Measurements from ENCODE around the gene RNF4. TPM values are rescaled to one million over a fixed set of nuclear protein-coding genes. Genes with fewer than 3 reads are reported as not detected.
"Not testable (repeated sequence)": the region's sequence is repeated elsewhere in the genome, so short reads cannot be mapped to it uniquely, and the experiment has no call there.

Gene RNF4
- total and polyA plus RNA-seq, 3 donors from 2014 or later, result 61.3 to 69.8 (median 68.3) TPM

GRCh38 chr4:2462218-2462991, 6.5 kb upstream of the RNF4 start:
- Histone ChIP-seq H3K4me1 (peaks cover 9% of the 10 kb centered on the region), H3K9me3 (no peaks in the 10 kb centered on the region), H3K27me3 (no peaks in the 10 kb centered on the region), H3K36me3 (ENCODE audit: low read depth, missing control alignments) (no peaks in the 10 kb centered on the region), H3K27ac (peak overlapping the region; percentile 12 to 66), H3K4me3 (peak overlapping the region; percentile 41 to 50)
- TF ChIP-seq POLR2A (IDR thresholded peaks at IDR 0.05) (no peak), CTCF (IDR thresholded peaks at IDR 0.05) (peak in 2 of 3 experiments; percentile 33 to 47)
- intact Hi-C loops (cut with DNase I; ENCODE audit: low total_unique reads), result no loop called here
- 6 to 25% methylated on average over 14 to 64 of the region's 99 CpGs for WGBS, 2 donors
- DNase-seq, result peak; percentile 69

GRCh38 chr4:2462992-2463762, 5.7 kb upstream of the RNF4 start:
- WGBS, 2 donors, result 25 to 27% methylated on average over 29 to 32 of the region's 35 CpGs

GRCh38 chr4:2465032-2465431, 3.9 kb upstream of the RNF4 start:
- Histone ChIP-seq H3K36me3 (ENCODE audit: low read depth, missing control alignments) (no peaks in the 10 kb centered on the region), H3K4me1 (peaks cover 17% of the 10 kb centered on the region), H3K9me3 (no peaks in the 10 kb centered on the region), H3K27me3 (no peaks in the 10 kb centered on the region), H3K27ac (no peak overlapping the region), H3K4me3 (no peak overlapping the region)
- 85 to 86% methylated on average over 5 to 6 of the region's 6 CpGs for WGBS, 2 donors
- intact Hi-C loops (cut with DNase I; ENCODE audit: low total_unique reads), result no loop called here
- no peak for DNase-seq
- TF ChIP-seq CTCF (IDR thresholded peaks at IDR 0.05) (no peak), POLR2A (IDR thresholded peaks at IDR 0.05) (no peak)

More at GRCh38 chr4:2462992-2463762, 5.7 kb upstream of the RNF4 start:
- peak overlapping the region; percentile 41 to 50 for H3K4me3 ChIP-seq
- H3K4me1 ChIP-seq, result peaks cover 15% of the 10 kb centered on the region
- no peak for TF ChIP-seq POLR2A (IDR thresholded peaks at IDR 0.05)
- no peak for TF ChIP-seq CTCF (IDR thresholded peaks at IDR 0.05)
- H3K36me3 ChIP-seq (ENCODE audit: low read depth, missing control alignments), result no peaks in the 10 kb centered on the region
- peak overlapping the region; percentile 12 to 66 for H3K27ac ChIP-seq
- DNase-seq, result no peak
- intact Hi-C loops (cut with DNase I; ENCODE audit: low total_unique reads), result no loop called here
- no peaks in the 10 kb centered on the region for H3K27me3 ChIP-seq
- H3K9me3 ChIP-seq, result no peaks in the 10 kb centered on the region

DNA sequence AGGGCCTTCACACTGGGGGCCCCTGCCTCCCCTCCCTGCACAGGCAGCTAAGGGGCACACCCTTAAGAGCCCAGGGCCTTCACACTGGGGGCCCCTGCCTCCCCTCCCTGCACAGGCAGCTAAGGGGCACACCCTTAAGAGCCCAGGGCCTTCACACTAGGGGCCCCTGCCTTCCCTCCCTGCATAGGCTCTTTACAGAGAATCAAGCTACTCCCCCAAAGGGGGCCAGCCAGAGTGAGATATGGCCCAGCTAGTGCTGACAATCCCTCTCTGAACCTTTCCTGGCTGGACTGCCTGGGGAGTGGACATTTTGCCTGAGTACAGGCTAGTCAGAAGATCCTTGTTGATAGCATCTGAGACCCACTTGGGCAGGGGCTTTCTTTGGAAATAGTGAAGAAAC, 3.4 kb upstream of the RNF4 start:
- intact Hi-C loops (cut with DNase I; ENCODE audit: low total_unique reads); H3K4me3 ChIP-seq; H3K9me3 ChIP-seq; H3K36me3 ChIP-seq (ENCODE audit: low read depth, missing control alignments); DNase-seq; H3K27me3 ChIP-seq; H3K27ac ChIP-seq: not testable (repeated sequence)
- peaks cover 21% of the 10 kb centered on the region for H3K4me1 ChIP-seq

GRCh38 chr4:2469192-2469984, 482 bp downstream of the RNF4 start:
- WGBS, 2 donors, result 0% methylated on average over 32 to 57 of the region's 78 CpGs
- intact Hi-C loops (cut with DNase I; ENCODE audit: low total_unique reads), result no loop called here
- peak; percentile 67 for DNase-seq

More at GRCh38 chr4:2469192-2469984, 482 bp downstream of the RNF4 start:
- Histone ChIP-seq H3K9me3 (no peaks in the 10 kb centered on the region), H3K27ac (peak overlapping the region; percentile 88 to 90), H3K27me3 (no peaks in the 10 kb centered on the region), H3K4me3 (peak overlapping the region; percentile 85 to 98), H3K36me3 (ENCODE audit: low read depth, missing control alignments) (no peaks in the 10 kb centered on the region), H3K4me1 (peaks cover 14% of the 10 kb centered on the region)
- no peak for TF ChIP-seq CTCF (IDR thresholded peaks at IDR 0.05)
